Measurements from ENCODE around the gene HAGHL.

The HAGHL gene

DNA sequence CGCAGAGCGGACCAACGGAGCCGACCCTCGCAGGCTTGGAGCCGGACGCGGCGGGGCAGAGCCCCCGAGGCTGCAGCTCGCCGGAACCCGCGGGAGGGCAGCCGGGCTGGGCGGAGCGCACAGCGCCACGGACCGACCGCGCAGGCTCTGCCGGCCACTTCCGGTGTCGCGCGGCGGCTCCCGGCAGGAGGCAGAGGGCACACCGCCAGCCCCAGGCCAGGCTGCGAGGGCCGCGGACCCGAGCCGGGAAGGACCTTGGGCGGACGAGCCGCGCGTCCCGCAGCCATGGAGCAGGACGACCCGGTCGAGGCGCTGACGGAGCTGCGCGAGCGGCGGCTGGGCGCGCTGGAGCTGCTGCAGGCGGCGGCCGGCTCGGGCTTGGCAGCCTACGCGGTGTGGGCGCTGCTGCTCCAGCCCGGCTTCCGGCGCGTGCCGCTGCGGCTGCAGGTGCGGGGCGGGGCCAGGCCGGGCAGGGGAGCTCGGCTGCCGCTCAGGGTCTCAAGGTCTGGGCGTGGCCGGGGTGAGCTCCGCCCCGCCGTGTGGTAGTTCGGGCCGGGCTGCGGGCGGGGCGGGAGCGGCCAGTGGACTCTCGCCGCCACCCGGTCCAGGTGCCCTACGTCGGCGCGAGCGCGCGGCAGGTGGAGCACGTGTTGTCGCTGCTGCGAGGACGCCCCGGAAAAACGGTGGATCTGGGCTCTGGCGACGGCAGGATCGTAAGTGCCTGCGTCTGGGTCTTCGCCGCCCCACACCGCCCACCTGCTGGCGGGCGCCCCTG, 5.7 kb upstream of the HAGHL start, which contains the start of gene ANTKMT:
Gene ANTKMT (plus strand): TSS at position 157 of the 775 bp plus-strand sequence. CDS start 129 bp downstream, at position 286.
- peak; percentile 26 to 68 for DNase-seq (ENCODE audit: low read depth in 1 of 2, low spot score in 1 of 2)

DNA sequence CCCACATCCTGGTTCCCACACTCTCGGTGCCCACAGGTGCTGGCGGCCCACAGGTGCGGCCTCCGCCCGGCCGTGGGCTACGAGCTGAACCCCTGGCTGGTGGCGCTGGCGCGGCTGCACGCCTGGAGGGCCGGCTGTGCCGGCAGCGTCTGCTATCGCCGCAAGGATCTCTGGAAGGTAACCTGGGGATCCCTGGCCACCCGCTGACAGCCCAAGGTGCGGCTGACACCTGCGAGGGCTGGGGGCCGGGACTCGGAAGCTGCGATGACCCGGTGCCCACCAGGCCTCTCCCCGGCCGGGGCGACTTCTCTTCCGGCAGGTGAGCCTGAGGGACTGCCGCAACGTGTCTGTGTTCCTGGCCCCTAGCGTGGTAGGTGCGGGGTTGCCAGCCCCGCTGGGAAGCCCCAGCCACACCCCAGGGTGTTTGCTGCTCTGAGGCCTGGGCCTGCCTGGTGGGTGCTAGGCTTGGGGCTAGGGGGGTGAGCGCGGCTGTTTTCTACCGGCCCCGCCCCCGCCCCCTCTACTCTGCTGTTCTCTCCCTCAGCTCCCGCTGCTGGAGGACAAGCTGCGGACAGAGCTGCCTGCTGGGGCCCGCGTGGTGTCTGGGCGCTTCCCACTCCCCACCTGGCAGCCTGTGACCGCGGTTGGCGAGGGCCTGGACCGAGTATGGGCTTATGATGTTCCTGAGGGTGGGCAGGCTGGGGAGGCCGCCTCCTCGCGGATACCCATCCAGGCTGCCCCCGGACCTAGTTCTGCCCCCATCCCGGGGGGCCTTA, 5.0 kb upstream of the HAGHL start:
- no peak for DNase-seq (ENCODE audit: low read depth in 1 of 2, low spot score in 1 of 2)

DNA sequence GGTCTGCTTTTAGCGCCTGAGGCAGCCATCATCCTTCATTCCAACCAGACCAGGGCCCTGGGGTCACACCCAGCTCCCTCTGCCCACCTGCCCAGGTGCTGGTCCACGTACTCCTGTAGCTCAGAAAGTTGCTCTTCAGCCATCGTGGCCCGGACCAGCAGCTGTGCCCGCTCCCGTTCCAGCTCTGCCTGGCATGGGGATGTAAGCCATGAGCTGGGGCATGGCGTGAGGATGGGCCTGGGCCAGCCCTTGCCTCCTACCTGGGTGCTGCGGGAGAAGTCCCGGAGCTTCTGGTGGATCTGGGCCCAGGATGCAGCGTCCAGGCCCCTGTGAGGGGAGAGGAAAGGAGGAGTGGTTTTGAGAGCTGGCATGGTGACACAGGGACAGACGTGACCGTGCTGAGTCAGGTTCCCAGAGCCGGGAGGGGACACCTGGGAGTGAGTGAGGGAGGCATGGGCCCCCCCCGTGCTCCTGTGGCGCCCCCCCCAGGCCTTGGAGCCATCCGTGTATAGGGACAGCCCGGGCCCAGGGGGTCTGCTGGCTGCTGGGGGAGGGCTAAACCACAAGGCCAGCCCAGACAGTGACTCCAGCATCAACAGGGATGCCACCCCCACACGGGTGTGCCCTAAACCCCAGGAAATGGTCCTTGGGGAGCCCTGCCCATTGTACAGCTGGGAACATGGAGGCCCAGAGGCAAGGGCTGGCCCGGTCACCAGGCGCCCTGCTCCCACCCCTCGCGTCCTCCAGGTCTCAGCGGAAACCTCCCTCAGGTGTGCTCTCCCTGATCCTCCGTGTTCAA, 3.9 kb upstream of the HAGHL start:
- no peak for DNase-seq (ENCODE audit: low read depth in 1 of 2, low spot score in 1 of 2)

DNA sequence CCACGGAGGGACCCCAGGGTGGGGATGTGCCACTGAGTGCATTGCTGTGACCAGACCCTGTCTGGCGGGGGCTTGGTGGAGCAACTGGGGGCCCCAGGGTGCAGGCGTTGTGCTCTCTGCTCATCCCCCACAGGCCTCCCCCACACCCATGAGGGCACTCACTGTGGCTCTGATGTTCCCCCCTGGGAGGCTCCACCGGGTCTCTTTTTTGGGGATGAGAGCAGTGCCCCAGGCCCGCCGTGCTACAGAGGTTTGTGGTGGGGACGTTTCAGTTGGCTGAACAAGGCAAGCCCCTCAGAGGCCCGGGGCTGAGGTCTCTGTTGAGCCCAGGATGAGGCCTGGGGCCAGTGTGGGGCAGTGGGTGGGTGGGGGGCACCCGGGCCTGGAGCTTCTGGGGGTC, 3.2 kb upstream of the HAGHL start:
- no peak for DNase-seq (ENCODE audit: low read depth in 1 of 2, low spot score in 1 of 2)

DNA sequence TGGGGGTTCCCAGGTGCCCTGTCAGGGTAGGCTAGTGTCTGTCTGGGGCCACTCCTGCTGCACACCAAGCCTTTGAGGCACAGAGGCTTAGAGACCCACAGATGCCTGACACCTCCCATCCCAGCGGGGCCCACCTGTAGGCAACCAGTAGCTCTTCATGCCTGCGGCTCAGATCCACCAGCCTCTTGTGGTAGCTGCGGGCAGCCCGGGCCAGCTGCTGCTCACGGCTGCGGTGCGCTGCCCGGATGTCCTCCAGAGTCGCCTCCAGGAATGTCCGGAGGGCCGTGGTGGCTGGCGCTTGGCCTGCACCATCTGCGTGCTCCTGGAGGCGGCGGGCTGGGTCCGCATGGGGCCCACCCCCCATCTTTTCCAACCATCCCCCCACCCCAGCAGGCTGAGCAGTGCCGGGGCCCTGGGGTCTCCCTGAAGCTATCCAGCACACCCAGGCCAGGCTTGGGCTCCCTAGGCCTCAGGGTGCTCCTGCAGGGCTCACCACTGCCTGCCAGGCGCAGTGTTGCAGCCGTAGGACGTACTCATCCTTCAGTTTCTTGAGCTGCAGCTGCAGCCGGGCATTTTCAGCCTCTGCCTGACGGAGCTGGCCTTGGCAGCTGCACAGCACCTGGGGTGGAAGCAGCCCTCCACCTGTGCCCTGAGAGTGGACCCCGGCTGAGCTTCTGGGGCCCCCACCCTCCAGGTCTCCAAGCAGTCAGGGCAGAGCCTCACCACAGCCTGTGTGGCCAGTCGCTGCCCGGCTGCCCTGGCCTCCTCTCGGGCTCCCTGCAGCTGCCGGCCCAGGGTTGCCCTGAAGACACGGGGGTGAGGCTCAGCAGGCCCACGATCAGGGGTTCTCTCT, 2.5 kb upstream of the HAGHL start:
- DNase-seq (ENCODE audit: low read depth in 1 of 2, low spot score in 1 of 2) = no peak

DNA sequence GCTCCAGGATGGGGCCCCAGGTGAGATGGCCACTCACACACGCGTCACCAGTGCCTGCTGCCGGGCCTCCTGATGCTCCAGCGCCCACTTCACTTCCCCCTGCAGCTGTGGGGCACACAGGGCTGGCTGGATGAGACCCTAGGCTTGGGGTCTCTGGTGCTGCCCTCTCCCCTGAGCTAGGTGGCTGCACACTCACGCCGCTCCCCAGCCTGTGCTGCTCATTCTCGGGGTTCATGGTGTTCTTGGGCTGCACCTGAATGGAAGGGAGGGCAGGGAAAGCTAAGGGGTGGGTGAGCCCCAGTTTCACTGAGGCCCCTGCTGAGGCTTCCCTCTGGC, 1.9 kb upstream of the HAGHL start:
- no peak for DNase-seq (ENCODE audit: low read depth in 1 of 2, low spot score in 1 of 2)

DNA sequence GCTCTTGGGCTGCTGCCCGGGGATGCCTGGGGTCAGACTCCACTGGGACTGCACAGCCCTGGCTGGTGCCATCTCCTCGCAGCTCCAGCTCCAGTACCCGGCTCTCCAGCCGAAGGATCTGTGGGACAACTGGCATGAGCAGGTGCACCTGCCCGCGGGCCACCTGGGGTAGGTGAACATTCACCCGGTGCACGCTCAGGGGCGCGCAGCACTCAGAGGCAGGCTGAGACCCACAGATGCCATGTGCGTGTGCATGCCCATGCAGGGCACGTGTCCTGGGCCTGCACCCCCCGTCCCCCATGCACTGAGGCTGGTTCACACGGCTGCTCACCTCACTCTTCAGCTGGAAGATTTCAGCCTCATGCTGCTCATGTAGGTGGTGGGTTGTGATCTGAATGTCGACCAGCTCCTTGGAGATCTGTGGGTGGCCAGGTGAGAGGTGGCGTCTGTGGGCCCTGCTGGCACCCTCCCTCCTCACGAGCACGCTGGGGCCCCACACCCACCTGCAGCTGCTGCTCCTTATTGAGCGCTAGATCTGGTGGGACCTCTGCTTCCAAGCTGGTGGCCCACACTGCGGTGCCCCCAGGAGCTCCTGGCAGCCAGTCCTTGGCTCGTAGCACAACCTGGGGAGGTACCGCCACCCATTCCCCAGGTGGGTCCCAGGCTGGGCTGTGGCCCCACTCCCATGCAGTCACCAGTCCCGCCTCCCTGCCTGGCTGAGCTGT, 1.3 kb upstream of the HAGHL start:
- DNase-seq (ENCODE audit: low read depth in 1 of 2, low spot score in 1 of 2) = no peak

DNA sequence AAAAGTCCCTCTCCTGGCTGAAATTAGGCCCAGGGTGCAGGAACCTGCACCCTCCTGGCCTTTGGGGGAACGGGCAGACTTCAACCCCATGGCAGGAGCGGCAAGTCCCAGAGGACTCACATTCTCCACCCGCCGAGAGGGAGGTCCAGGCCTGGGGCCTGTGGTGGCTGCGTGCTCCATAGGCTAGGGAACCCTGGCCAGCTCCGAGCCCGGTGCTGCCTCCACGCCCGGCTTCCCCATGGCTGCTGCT, 793 bp upstream of the HAGHL start:
- DNase-seq (ENCODE audit: low read depth in 1 of 2, low spot score in 1 of 2) = no peak

DNA sequence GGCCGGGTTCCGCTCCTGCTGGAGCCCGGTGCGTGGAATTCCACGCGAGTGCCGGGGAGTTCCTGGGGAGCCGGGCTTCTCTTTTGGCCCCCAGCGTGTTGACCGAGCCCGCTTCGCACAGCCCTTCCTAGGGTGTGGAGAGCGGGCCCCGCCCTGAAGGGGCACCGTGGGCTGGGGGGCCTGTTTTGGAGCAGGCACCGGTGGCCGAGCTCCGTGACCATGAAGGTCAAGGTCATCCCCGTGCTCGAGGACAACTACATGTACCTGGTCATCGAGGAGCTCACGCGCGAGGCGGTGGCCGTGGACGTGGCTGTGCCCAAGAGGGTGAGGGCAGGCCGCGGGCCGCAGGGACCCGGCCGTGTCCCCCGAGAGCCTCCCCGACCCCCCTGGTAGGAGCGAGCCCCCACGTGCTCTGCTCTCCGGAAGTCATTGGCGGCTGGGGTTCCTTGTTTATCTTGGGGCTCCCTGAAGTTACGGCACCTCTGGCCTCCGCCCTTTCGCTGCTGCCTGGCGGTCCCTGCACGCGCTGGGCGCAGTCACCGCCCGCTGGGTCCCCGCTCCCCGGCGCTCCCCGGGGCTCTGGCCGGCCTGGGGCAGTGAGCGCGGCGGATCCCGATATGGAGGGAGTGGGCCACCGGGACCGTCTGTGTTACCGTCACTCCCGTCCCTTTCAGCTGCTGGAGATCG, 528 bp downstream of the HAGHL start:
- no peak for DNase-seq (ENCODE audit: low read depth in 1 of 2, low spot score in 1 of 2)

DNA sequence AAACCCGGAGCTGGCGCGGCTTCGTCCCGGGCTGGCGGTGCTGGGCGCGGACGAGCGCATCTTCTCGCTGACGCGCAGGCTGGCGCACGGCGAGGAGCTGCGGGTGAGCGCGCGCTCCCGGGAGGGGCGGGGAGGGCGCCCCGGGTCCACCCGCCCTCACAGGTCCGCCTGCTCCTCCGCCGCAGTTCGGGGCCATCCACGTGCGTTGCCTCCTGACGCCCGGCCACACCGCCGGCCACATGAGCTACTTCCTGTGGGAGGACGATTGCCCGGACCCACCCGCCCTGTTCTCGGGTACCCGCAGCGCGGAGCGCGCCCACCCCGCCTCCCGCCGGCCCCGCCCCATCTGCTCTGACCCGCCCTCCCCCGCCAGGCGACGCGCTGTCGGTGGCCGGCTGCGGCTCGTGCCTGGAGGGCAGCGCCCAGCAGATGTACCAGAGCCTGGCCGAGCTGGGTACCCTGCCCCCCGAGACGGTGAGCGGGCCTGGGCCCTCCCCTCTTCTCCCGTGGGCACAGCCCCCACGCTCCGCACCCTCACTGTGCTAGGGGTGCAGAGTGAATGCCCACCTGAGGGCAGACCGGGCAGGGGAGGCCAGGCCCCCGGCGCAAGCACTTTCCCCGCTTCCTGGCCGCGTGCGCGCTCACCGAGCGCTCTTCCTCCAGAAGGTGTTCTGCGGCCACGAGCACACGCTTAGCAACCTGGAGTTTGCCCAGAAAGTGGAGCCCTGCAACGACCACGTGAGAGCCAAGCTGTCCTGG, 1.4 kb downstream of the HAGHL start:
- peak in 1 of 2 donors; percentile 44 for DNase-seq (ENCODE audit: low read depth in 1 of 2, low spot score in 1 of 2)

DNA sequence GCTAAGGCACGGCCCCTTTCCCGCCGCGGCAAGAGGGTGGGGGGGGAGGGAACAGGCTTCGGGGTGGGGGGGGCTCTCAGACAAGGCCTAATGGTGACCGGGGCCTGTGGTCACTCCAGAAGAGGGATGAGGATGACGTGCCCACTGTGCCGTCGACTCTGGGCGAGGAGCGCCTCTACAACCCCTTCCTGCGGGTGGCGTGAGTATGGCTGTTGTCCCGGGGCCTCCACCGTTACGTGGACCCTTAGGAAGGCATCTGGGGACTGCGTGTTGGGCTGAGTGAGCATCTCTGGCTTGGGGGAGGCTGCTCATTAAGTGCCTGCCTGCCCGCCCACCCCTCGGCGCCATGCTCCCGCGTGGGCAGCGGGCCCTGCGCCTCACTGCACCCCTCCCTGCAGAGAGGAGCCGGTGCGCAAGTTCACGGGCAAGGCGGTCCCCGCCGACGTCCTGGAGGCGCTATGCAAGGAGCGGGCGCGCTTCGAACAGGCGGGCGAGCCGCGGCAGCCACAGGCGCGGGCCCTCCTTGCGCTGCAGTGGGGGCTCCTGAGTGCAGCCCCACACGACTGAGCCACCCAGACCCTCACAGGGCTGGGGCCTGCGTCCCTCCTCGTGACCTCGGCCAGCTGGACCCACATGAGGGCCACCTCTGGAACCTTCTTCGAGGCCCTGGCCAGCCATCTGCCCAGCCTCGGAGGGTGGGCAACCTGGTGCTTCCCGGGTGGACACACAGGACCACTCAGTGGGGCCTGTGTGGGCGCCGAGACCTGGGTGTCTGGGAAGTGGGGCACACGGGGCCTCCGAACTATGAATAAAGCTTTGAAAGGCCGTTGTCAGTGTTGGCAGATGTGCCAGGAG, 2.2 kb downstream of the HAGHL start:
- DNase-seq (ENCODE audit: low read depth in 1 of 2, low spot score in 1 of 2) = no peak

DNA sequence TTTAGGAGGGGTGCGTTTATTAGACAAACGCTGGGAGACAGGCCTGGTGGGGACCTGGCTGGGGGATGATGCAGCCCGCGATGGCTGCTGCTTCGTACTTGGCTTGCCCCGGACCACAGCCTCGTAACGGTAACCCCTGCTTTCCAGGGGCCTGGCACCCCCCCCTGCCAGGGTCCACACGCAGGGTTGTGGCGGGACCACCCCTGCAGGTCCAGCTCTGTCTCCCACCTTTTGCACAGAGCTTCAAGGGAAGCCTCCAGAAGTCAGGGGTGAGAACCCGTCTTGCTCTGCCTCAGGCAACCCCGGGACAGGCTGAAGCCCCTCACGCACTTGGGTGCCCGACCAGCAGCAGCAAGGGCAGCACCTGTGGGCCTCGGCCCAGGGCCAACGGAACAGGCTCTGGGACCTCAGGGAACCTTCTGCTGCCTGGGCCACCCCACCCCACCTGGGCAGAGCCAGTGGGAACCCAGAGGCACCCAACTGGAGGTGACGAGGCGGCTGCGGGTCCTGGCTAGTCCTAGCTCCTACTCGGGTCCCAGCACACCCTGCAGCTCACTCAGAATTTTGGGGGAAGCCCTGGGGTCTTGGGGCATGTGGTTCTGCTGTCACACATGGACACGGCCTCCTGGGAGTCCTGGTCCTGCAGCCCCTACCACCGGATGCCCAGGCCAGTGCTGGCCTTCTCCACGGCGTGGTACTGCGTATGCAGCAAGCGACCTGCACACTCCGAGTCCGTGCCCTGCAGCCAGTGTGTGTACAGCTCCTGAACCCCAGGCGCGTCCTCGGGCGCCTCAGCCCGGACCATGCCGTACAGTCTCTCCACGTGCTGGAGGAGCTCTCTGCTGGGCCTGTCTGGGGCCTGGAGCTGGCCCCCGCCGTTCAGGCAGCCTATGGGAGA, 3.1 kb downstream of the HAGHL start:
- DNase-seq (ENCODE audit: low read depth in 1 of 2, low spot score in 1 of 2) = no peak

DNA sequence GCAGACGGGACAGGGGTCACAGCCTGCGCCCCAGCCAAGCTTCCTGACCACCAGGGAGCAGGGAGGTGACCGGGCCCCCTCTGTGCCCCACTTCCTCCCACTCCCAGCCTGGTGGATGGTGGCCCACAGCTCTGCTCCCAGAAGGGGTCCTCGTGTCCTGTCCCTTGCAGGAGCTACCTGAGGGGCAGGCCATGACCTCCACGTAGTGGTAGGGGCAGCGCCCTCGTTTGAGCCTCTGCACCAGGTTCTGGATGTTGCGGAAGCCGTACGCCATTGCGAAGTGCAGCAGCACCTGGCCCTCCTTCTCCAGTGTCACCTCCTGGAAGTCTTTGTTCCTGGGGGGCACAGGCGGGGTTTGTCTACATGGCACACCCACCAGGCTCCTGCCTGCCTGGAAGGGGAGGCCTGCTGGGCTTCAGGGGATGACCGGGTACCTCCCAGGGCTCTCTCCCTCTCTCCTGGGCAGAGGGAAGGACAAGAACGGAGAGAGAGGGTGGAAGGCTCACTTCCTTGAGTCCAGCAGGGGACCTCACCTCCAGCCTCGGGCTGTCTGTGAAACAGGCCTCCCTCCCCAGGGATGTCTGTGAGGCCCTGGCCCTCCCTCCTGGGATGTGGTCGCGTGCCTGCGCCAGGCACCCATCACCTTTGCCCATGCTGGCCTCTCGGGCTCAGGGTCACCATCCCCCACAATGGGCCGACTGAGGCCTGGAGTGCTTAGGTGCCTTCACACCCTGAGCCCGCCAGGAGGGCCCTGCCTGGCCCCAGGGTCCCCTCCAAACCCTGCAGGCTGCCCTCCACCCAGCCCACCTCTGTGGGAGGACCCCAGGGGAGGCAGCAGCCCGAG, 4.0 kb downstream of the HAGHL start:
- no peak for DNase-seq (ENCODE audit: low read depth in 1 of 2, low spot score in 1 of 2)

DNA sequence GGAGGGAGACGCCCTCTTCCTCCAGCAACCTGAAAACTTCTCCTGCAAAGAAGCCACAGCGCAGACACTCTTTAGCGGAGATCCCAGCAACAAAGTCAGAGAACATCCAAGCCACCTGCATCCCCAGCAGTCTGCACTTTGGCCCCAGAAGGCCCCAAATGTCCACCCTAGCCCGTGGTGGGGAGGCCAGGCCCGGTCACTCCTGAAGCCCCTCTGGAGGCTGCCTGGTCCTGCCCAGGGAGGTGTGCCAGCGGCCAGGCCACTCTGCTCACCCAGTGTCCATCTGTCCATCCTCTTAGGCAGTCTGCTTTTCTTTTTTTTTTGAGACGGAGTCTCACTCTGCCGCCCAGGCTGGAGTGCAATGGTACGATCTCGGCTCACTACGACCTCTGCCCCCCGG, 5.4 kb downstream of the HAGHL start:
- DNase-seq (ENCODE audit: low read depth in 1 of 2, low spot score in 1 of 2) = no peak

DNA sequence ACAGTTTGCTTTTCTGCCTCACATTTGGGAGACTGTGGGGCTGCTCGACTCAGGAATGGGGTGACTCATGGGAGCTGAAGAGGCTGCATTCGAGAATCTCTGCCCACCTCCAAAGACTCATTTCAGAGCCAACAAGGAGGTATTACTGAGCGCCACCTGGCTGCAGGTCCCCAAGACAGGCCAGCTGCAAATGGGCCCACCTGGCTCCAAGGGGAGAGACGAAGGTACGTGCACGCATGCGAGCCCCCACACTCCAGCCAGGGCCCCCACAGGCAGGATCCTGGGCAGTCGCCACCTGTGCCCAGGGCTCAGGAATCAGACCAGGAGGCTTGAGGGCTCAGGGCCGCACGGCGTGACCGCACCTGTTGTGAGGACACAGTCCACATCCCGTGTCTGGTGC, 6.0 kb downstream of the HAGHL start:
- DNase-seq (ENCODE audit: low read depth in 1 of 2, low spot score in 1 of 2) = no peak

Measured in activated T-helper 1 cell treated with anti-CD3 and anti-CD28 coated beads, Interleukin-2, amount 50 U/mL, for 16 hours (primary cell).